Pancreas (tissue), 10 donors: ENCODE data around the gene SERGEF. TPM values are rescaled to one million over a fixed set of nuclear protein-coding genes. Genes with fewer than 3 reads are reported as not detected.

Experiments
- ATAC-seq, 4 donors: fragments of 200-7000 bp; cut with Tn5 transposase; one replicate each; pipeline versions ENCODE4 v1.8.0 to v1.9.1; 2020; ENCODE audit warnings: mild to moderate bottlenecking in 4 of 4, moderate library complexity in 4 of 4
- DNase-seq, 6 donors: peaks; one replicate each; pipeline ENCODE4 v3.0.0-alpha.2; 2020
- FAIRE-seq: peaks from 2 replicates; lab custom pipeline; 2012; peaks lifted over from hg19 to GRCh38; lab: Jason Lieb, UNC
- H3K27ac ChIP-seq, 4 donors: fragments of 200-600 bp; sonication (generic); 1 replicate in 3 of 4; 2 replicates in 1 of 4; pipeline versions ENCODE4 v1.5.0 to v1.8.0; 2020
- H3K27me3 ChIP-seq, 4 donors: fragments of 200-600 bp; one replicate each; pipeline ENCODE4 v1.8.0; 2021
- H3K36me3 ChIP-seq, 3 donors: fragments of 200-600 bp; sonication (generic) in 1 of 3; one replicate each; pipeline versions ENCODE4 v1.5.0 to v1.8.0; 2020 to 2021
- H3K4me1 ChIP-seq, 3 donors: fragments of 200-600 bp; one replicate each; pipeline ENCODE4 v1.8.0; 2021
- H3K4me3 ChIP-seq, 4 donors: fragments of 200-600 bp; sonication (generic) in 2 of 4; one replicate each; pipeline versions ENCODE4 v1.5.0 to v1.8.0; 2020 to 2021
- H3K9me3 ChIP-seq, 4 donors: fragments of 200-600 bp; one replicate each; pipeline ENCODE4 v1.8.0; 2021
- CTCF ChIP-seq, 4 donors: fragments of 200-600 bp; sonication (generic) in 3 of 4; IDR thresholded peaks; one replicate each; pipeline versions ENCODE4 v1.5.0 to v1.8.0; 2021; ENCODE audit warnings: antibody characterized with exemption in 4 of 4
- WGBS, 2 donors: extraction: QIAGEN DNeasy Blood & Tissue Kit; methylation state at CpG; one replicate each; pipeline ENCODE4 v1.1.7; 2013; 5-methylcytosine and 5-hydroxymethylcytosine counted together
- intact Hi-C, 3 donors: fragments of 100-400 bp; cut with DNase I; formaldehyde crosslinking; loops; one replicate each; pipeline versions ENCODE4 v1.11.1 to v1.14.2; 2022
- polyA plus RNA-seq, 2 donors: library from polyadenylated mRNA; stranded (reverse); fragments of 200-250 nt; gene quantifications; one replicate each; pipeline ENCODE4 v1.2.3, GENCODE V29; 2013
- total RNA-seq, 6 donors: library from RNA; stranded (reverse); fragmentation: NEBNext Ultra II Directional in 4 of 6; extraction: Animal tissue kit (Norgen Biotek cat#: 25700) in 4 of 6; gene quantifications; one replicate each; pipeline versions ENCODE4 v1.2.1 to v1.2.4, GENCODE V29; 2021 to 2023
- donor health status: healthy with polysubstance abuse.
- donor health status: DM: no; HTN: no; CAD: no; lungs with moderate emphysema.
- donor health status: DM: no; HTN: no; CAD: no.
- donor health status: control.
- donor health status: control.
- donor health status: Bipolar disorder and iron deficiency.
- donor health status: DM: yes; HTN: yes; CAD: no.
- donor health status: DM: no; HTN: no; CAD: no.
- donor health status: DM: no; HTN: no; CAD: no.
- donor health status: DM: yes; HTN: yes; CAD: no.

SERGEF gene
- total and polyA plus RNA-seq, 8 donors: 17.8 to 101 (median 24.5) TPM

- 4 to 5% methylated on average over 38 to 46 of the region's 46 CpGs for WGBS, 2 donors
- intact Hi-C loops: no loop called here
- no peak for TF ChIP-seq CTCF (IDR thresholded peaks at IDR 0.05)
- Histone ChIP-seq H3K27me3 (no peaks in the 10 kb centered on the region), H3K4me3 (peak overlapping the region; percentile 54 to 92 (median 74)), H3K4me1 (peaks cover 0 to 11% (median 0%) of the 10 kb centered on the region in 3 donors), H3K36me3 (no peaks in the 10 kb centered on the region), H3K27ac (peak overlapping the region; percentile 77 to 88 (median 86)), H3K9me3 (no peaks in the 10 kb centered on the region)
- DNase-seq (peak in 3 of 6 donors; percentile 12 to 36 (median 26)), FAIRE-seq (no peak), ATAC-seq (peak; percentile 3 to 18 (median 9))
Observed at GRCh38 chr11:18012122-18012905, 533 bp downstream of the SERGEF start.

GRCh38 chr11:18011633-18012032 lies 1.2 kb downstream of the SERGEF start:
- Histone ChIP-seq H3K4me1 (peaks cover 0 to 11% (median 0%) of the 10 kb centered on the region in 3 donors), H3K4me3 (peak overlapping the region in 2 of 4 donors; percentile 70 to 79), H3K36me3 (no peaks in the 10 kb centered on the region), H3K9me3 (no peaks in the 10 kb centered on the region), H3K27me3 (no peaks in the 10 kb centered on the region), H3K27ac (no peak overlapping the region)
- no peak for FAIRE-seq
- TF ChIP-seq CTCF (IDR thresholded peaks at IDR 0.05): no peak
- no peak for ATAC-seq
- intact Hi-C loops: no loop called here
- 71 to 87% methylated on average over 8 of the region's 8 CpGs for WGBS, 2 donors
- no peak for DNase-seq

GRCh38 chr11:18010977-18011586 lies 1.8 kb downstream of the SERGEF start:
- Histone ChIP-seq H3K4me3 (peak overlapping the region in 1 of 4 donors; percentile 79), H3K27ac (no peak overlapping the region), H3K27me3 (no peaks in the 10 kb centered on the region), H3K36me3 (no peaks in the 10 kb centered on the region), H3K4me1 (peaks cover 0 to 11% (median 0%) of the 10 kb centered on the region in 3 donors), H3K9me3 (no peaks in the 10 kb centered on the region)
- intact Hi-C loops: no loop called here
- FAIRE-seq: no peak
- DNase-seq: no peak
- no peak for ATAC-seq
- 81 to 86% methylated on average over 10 of the region's 10 CpGs for WGBS, 2 donors
- TF ChIP-seq CTCF (IDR thresholded peaks at IDR 0.05): no peak

GRCh38 chr11:18010121-18010670 lies 2.7 kb downstream of the SERGEF start:
- Histone ChIP-seq H3K4me3 (no peak overlapping the region), H3K36me3 (no peaks in the 10 kb centered on the region), H3K4me1 (peaks cover 0 to 11% (median 0%) of the 10 kb centered on the region in 3 donors), H3K27me3 (no peaks in the 10 kb centered on the region), H3K9me3 (no peaks in the 10 kb centered on the region), H3K27ac (no peak overlapping the region)
- intact Hi-C loops: no loop called here
- no peak for ATAC-seq
- no peak for DNase-seq
- FAIRE-seq: no peak
- no peak for TF ChIP-seq CTCF (IDR thresholded peaks at IDR 0.05)
